Measurements from ENCODE around the gene ARL8A.
"Not testable (repeated sequence)": the region's sequence is repeated elsewhere in the genome, so short reads cannot be mapped to it uniquely, and the experiment has no call there.

Gene ARL8A

DNA sequence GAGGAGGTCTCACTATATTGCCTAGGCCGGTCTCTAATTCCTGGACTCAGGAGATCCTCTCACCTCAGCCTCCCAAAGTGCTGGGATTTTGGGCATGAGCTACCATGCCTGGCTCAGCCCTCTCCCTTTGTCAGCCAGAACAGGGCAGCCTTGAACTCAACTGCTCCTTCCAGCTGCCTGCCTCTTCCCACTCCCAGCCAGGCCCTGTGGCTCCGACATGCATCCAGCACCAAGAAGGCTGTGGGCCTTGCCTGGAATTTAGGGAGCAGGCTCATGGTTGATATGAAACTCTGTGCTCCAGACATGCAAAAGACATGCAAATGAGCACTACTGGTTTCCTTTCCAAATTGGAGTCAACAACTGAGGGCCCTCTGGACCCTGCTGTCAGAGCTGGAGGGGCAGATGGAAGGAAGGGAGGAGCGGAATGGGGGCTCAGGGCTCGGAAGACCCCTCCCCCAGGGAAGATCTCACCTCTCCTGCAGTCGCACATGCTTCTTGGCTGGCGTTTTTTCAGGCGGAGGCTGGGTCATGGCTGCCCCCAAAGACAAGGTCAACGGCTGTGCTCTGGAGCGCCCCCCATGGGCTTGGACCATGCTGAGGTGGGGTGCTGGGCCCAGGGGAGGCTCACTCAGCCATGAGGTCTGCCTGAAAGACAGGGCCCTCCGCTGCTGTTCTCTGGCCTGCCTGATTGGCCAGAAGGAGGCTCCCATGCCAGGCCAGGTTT lies 14.4 kb upstream of the ARL8A start:
- DNase-seq (ENCODE audit: low spot score) = no peak

- no peak for DNase-seq (ENCODE audit: low spot score)
Observed at GRCh38 chr1:202157945-202158344, 13.4 kb upstream of the ARL8A start.

DNA sequence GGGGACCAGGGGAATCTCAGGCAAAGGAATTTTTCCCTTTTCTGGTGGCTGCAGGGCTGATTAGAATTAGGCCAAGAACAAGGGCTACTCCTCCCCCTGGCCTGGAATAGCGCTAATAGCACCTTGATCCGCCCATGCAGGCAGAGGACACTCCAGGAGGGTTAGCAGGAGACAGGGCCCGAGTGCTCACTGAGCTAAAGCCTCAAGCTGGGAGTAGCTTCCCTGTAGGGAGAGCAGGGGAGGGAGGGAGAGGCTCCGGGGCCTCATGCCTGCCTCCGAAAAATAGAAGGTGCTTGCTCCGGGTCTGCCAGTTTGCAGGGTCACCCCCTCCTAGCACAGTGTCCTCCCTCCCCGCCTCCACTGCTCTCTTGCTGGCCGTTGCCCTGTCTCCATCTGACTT lies 12.1 kb upstream of the ARL8A start:
- DNase-seq (ENCODE audit: low spot score) = no peak

- no peak for DNase-seq (ENCODE audit: low spot score)
Observed at GRCh38 chr1:202155478-202156021, 11.0 kb upstream of the ARL8A start.

DNA sequence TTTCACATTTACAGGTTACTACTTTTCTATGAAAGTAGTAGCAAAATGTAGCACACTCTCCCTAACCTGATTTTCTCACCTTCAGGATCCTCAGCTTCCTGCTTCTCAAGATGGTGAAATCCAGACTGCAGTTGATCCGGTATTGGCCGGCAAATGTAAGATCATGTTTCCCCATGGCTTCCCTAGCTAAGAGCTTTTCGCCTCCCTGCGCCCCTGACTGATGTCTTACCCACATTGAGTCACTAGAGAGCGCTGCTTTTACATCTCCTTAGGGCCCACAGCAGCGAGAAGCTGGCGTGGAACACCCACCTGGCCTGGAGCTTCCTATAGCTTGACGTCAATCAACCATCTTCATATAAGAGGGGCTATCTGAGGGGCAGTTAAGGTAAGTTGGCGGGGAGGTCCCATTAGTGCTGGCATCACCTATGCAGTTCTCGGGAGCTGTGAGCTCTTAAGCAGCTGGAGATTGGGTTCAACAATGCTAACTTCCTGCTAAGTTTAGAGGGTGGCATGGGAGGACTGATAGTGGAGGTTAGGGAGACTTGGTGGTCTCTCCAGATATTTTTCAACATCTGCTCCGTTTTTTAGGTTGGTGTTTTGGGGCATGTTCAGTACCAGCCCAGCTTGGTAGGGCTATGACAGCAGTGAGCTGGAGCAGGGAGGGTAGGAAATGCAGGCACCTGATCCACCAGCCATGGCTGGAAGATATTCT lies 10.4 kb upstream of the ARL8A start:
- peak; percentile 68 for DNase-seq (ENCODE audit: low spot score)

DNA sequence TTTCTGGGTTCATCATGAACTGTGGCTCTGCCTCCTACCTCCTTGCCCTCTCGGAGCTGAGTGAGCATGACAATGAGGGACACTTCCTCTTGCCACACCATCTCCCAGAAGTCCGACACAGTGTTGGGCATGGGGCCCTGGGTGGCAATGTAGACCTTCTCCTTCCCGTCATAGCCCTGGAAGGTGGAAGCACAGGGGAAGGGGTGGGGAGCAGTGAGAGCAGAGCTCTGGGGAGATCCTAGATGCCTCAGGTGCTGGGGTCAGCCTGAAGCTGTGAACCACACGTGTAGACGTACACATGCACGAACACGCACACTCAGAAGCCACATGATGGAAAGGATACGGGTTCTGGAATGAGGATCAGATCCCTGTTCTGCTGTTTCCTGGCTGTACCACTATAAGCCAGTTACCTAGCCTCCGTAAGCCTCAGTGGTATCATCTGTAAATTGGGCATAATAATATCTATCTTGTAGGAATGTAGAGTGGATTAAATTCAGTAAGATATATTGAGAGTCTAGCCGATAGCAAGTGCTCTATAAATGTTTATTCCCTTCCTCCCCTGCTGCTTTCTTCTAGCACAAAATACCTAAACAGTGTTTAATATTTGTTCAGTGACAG lies 9.7 kb upstream of the ARL8A start:
- no peak for DNase-seq (ENCODE audit: low spot score)

GRCh38 chr1:202153284-202153683 lies 8.7 kb upstream of the ARL8A start:
- DNase-seq (ENCODE audit: low spot score) = no peak

GRCh38 chr1:202152399-202152798 lies 7.9 kb upstream of the ARL8A start:
- DNase-seq (ENCODE audit: low spot score) = no peak

- DNase-seq (ENCODE audit: low spot score) = no peak
Observed at GRCh38 chr1:202151045-202151444, 6.5 kb upstream of the ARL8A start.

GRCh38 chr1:202150602-202151001 lies 6.1 kb upstream of the ARL8A start:
- DNase-seq (ENCODE audit: low spot score) = no peak

DNA sequence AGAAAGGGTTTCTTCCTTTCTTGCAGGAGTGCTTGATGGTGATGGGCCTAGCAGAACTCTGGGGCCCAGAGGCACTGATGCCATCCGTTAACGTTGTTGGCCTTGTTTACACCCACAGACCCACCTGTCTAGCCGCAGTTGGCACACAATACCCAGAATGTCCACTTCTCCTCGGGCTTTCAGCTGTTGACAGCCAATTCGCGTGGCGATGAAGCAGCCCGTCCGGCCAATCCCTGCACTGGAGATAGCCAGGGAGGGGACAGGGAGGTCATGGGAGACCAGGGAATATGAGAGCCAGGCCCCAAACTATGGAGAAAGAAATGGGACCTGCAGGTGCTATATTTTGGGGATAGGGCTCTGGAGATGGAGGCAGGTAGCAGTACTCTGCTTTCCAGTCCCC lies 5.7 kb upstream of the ARL8A start:
- DNase-seq (ENCODE audit: low spot score) = no peak

DNA sequence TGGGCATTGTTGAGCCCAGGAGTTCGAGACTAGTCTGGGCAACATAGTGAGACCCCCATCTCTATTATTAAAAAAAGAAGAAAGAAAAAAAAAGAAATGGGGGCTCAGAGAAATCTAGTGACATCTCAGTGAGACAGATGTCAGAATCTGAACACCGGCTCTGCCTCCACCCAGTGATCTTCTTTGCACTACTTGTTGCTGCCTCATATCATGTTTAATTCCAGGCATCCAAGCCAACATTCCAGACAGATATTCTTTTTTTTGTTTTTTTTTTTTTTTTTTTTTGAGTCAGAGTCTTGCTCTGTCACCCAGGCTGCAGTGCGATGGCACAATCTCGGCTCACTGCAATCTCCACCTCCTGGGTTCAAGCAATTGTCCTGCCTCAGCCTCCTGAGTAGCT lies 5.0 kb upstream of the ARL8A start:
- DNase-seq (ENCODE audit: low spot score) = peak; percentile 62

GRCh38 chr1:202148391-202148790 lies 3.9 kb upstream of the ARL8A start:
- no peak for DNase-seq (ENCODE audit: low spot score)

- DNase-seq (ENCODE audit: low spot score) = no peak
Observed at GRCh38 chr1:202146993-202147392, 2.5 kb upstream of the ARL8A start.

GRCh38 chr1:202146279-202146678 lies 1.7 kb upstream of the ARL8A start:
- DNase-seq (ENCODE audit: low spot score) = no peak

DNA sequence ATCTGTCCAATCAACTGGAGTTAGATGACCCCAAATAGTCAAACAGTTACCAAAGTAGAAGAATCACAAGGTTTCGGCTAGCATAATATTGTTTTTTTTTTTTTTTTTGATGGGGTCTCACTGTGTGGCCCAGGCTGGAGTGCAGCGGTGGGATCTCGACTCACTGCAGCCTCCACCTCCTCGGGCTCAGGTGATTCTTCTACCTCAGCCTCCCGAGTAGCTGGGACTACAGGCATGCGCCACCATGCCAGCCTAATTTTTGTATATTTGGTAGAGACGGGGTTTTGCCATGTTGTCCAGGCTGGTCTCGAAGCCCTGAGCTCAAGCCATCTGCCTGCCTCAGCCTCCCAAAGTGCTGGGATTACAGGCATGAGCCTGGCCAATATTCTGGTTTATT lies 1.2 kb upstream of the ARL8A start:
- not testable (repeated sequence) for DNase-seq (ENCODE audit: low spot score)

DNA sequence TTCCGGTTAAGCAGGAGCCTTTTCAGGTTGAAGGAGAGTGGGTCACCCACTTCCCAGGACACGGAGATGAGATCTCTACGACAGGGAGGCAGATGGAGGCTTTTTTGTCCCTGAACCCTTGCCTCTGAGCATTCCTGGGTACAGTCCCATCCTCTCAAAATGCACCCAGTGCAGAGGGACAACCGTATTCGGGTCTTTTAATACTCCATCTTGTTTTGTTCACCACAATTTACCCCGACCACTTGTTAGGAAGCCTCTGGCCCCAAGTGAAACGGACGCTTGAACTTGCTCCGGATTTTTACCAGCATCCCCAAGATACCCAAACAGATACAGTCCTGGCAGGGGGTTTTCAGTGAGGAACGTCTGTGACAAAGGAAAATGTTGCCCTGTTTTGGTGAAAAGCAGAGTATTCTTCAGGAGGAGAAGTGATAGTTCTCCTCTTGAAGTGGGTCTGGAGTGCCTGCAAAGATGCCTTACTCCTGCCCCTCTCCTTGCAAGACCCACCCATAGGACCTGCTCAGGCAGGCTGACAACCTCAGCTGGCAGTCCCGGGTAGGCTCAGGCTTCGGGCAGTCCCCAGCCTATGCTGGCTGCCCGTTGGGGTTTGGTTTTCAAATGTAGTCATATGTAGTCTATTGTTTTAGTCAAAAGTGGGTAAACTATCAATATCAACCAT lies 669 bp upstream of the ARL8A start:
- DNase-seq (ENCODE audit: low spot score) = peak; percentile 30

DNA sequence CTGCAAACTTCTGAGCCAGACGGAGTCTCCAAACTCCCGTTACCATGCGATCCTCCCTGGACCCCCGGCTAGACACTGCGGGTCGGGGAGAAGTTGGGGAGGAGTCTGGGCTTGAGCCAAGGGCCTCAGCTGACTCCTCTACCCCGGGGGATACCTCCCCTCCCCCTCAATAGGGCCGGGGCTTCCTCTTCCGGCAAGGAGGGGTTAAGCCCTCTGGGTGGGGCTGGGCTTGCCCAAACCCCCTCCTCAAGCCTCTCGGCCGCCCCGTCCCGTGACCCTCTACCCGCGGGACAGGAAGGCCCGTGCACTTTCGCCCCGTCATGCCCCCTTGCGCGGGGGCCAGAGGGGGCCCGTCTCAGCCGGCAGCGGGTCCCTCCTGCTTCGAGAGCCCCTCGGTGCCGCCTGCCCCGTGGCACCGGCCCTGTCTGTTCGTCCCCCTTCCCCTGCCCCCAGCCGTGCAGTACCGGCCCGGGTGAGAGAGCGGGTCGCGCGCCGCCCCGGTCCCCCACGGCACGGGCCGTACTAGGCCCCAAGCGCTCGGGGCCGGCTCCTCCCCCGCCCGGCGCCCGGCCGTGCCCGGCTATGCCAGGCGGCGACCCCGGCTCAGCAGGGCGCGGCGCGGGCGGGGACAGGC lies 652 bp downstream of the ARL8A start:
- DNase-seq (ENCODE audit: low spot score) = peak; percentile 78

DNA sequence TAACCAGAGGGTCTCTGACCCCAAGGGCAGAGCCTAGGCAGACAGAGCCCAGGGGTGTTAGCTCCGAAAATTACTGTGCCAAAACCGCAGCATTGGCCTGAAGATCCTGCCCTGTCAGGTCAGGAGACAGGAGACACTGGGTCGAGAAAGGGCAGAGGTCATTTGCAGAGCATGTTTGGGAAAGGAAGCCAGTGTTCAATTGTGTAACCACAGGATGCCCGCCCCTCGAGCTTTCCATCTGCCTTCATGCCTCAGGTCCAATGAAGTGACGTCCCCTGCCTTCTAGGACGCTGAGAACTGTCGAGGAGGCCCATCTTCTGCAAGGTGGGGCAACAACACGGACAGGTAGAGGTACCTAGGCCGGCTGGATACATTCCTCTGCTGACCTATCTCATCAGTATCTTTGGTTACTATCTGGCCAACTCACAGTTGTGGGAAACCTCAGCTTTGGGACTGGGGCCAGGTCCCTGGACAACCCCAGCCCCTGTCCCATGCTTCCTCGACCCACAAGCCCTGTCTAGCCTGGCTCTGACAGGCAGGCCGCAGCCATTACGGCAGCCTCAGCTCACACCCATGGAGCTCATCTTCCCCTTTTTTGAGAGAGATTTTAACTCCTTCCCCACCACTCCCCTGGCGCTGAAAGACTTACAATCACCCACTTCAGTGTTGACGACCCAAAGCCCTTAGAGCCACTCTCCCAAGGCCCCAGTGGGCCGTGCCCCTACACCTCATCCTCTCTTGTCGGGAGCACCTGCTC lies 1.3 kb downstream of the ARL8A start:
- DNase-seq (ENCODE audit: low spot score) = peak; percentile 60

DNA sequence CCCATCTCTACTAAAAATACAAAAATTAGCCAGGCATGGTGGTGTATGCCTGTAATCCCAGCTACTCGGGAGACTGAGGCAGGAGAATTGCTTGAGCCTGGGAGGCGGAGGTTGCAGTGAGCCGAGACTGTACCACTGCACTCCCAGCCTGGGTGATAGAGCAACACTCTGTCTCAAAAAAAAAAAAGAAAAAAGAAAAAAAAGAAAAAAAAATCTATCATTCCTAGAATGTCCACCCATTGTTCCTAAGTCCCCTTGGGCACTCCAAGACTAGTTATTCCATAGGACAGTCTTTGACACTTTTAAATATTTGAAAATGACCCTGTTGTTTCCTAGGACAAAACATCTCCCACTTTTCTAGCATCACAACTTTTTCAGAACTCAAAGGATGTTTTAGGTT lies 3.1 kb downstream of the ARL8A start:
- not testable (repeated sequence) for DNase-seq (ENCODE audit: low spot score)

- DNase-seq (ENCODE audit: low spot score) = no peak
Observed at GRCh38 chr1:202140833-202141232, 3.7 kb downstream of the ARL8A start.

Measured in GM03348 (cell line).